Activated T-cell treated with anti-CD3 and anti-CD28 coated beads for 48 hours (primary cell): ENCODE results near the gene NHERF1.

Experiments
- DNase-seq: peaks from one replicate; pipeline ENCODE4 v3.0.0-alpha.2; 2020; ENCODE audit warnings: low read depth

The NHERF1 gene

DNA sequence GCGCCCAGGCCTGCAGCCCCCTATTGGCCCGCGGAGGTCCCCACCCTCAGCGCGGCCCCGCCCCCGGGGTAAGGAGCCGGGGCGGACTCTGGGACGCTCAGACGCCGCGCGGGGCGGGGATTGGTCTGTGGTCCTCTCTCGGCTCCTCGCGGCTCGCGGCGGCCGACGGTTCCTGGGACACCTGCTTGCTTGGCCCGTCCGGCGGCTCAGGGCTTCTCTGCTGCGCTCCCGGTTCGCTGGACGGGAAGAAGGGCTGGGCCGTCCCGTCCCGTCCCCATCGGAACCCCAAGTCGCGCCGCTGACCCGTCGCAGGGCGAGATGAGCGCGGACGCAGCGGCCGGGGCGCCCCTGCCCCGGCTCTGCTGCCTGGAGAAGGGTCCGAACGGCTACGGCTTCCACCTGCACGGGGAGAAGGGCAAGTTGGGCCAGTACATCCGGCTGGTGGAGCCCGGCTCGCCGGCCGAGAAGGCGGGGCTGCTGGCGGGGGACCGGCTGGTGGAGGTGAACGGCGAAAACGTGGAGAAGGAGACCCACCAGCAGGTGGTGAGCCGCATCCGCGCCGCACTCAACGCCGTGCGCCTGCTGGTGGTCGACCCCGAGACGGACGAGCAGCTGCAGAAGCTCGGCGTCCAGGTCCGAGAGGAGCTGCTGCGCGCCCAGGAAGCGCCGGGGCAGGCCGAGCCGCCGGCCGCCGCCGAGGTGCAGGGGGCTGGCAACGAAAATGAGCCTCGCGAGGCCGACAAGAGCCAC, at the start of gene NHERF1:
Gene NHERF1, plus strand, starts transcription at position 100 of the 750 bp plus-strand sequence. Its CDS starts 219 bp downstream, at position 319.
- DNase-seq, result peak; percentile 98

DNA sequence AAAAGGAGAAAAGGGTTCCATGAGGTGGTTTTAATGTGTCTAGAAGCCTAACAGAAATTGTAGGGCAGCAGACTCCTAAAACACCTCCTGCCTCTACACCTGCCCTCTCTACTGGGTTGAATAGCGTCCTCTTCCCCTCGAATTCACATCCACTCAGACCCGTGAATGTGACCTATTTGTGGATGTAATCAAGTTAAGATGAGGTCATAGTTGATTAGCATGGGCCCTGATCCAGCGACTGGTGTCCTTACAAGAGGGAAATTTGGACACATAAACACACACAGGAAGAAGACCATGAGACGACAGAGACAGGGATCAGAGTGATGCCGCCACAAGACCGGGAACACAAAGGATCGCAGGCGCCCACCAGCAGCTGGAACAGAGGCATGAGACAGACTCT, 49.2 kb upstream of the NHERF1 start:
- no peak for DNase-seq

DNA sequence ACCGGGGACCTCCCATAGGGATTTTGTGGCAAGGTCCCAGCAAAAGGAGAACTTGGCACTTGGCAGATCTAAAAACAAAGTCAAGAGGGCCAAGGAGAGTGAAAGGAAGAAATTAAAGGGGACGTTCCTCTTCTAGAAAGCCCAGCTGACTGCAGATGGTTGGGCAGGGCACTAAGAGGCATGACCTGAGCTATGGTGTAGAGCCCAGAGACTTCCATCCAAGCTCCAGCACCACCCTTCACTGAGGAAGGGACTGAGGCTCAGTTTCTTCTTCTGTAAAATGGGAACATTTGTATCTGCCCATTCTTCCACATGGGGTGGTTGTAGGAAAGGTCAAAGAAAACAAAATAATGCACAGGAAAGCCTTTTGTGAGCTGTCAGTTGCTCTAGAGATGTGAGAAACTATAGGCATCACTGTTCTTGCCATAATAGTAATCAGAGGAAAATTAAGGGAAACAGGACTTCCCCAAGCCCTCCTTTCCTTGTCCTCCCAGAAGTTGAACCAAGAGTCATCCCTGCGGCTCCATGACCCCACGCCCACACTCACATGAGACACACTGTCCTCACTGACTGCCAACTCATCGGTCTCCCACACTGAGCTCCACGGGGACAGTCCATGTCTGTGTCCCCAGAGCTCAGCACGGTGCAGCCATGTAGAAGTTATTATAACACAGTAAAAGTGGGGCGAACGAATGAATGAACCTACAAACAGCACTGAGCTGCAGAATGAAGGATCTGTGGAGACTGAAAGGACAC, 46.1 kb upstream of the NHERF1 start:
- DNase-seq, result no peak

DNA sequence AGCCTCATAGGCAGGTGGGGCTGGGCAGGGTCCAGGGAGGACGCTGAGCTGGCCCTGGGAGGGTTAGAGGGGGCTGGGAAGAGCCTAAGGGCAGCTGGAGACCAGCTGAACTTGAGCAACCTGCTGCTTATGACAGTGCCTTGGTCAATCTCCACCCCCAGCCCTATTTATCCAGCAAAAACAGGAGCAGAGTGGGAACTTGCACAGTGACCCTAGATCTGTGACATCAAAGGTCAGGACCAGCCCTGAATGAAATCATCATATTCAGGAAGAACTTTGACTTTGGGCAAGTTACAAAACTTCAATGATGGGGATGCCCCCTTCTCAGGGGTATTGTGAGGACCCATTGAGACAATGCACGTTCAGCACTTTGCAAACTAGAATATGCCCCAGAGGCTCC, 45.1 kb upstream of the NHERF1 start:
- no peak for DNase-seq

DNA sequence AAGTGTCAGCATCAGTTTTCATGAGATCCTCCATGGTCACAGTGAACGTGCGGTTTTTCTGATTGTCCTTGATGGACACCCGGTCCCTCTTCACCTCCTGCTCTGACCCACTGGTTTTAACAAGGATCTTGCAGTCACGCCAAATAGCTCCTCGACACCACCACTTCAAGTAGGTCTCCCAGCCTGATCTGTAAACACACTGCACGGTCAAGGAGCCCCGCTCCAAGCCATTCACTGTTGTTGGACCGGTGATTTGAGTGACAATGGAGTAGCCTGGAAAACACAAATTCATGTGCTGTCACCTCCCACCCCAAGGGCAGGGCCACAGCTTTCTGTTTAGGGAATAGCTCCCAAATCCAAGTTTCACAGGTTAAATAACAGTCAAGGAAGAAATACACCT, 43.9 kb upstream of the NHERF1 start:
- no peak for DNase-seq

DNA sequence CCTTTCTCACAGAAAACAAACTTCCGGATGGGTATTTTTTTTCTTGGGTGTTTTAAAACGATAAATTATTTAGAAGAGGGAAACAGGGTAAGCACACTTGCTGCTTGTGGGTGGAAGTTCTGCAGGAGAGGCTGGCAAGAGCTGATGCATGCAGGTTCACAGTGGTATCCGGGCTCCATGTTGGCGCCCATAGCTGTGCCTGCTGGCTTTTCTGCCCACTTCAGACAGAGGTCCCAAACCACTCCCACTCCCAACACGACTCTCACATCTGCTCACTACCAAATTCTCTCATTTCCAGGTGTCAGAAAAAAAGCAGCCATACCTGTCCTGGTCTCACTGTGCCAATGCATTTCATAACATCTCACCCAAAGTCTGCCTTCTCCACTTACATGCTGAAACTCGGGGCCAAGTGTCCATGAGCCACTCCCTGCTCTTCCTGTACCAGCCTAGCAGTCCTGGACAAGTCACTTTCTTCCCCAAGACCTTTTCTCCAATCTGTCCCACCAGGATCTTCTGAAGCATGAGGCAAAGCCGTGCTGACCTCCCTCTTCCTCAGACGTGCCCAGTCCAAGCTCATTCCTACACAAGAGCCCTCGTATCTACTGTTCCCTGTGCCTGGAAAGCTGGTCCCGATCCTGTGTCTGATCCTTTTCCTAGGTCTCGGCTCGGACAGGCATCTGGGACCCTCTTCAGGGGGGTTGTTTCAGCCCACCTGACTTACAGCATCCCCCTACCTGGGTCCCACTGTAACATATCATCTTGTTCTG, 37.2 kb upstream of the NHERF1 start:
- DNase-seq, result no peak

DNA sequence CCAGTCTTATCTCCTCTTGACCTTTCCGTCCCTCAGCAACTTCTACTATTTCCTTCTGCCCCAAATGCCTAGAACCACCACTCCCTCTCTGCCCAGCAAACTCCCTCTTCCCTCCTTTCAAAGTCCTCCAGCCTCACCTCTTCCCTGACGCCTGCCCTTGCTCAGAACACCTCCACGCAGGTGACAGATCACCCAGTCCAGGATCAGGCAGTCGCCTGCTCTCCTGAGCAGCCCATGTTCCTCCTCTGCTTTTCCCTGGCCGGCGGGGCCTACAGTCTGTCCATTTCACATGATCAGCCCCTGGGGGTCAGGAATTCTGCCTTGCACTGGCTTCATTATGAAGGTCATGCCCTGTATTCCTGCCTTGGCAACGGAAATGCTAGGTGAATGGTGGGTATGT, 36.1 kb upstream of the NHERF1 start:
- DNase-seq, result no peak

DNA sequence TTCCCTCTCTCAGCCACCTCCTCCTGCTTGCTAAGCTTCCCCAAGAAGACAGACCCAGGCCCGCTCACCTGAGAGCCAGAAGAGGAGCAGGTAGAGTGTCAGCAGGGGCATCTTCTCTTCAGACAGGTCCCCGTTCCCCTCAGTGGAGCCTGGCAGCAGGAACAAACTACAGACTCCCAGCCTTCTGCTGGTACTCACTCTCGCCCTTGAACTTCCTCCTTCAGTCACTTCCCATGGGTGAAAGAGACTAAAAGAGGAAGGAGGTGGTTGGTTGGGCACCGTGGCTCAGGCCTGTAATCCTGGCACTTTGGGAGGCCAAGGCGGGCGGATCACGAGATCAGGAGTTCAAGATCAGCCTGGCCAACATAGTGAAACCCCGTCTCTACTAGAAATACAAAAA, 35.7 kb upstream of the NHERF1 start, which contains the start of gene CD300LF:
Gene CD300LF, minus strand, starts transcription at position 168 of the 400 bp plus-strand sequence. Its CDS starts 57 bp downstream, at position 111.
- no peak for DNase-seq

DNA sequence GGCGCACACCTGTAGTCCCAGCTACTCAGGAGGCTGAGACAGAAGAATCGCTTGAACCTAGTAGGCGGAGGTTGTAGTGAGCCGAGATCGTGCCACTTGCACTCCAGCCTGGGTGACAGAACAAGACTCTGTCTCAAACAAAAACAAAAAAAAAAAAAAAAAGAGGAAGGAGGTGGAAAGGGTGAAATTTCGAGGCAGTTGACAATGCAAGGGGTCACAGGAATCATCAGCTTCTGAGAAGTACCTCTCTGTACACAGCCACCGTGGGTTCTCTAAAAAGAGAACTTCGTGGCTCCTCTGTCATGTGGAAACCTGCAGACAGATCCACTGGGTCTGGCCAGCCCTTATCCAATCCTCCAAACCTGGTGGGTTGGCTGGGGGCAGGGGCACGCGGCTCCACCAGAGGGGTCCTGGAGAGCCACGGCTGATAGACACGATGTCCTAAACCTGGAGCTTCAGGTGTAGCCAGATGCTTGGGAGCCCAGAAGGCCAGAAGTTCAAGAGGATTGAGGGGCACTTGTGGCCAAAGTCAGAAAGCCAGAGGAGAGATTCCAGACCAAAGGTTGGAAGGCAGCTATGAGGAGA, 35.2 kb upstream of the NHERF1 start:
- no peak for DNase-seq

DNA sequence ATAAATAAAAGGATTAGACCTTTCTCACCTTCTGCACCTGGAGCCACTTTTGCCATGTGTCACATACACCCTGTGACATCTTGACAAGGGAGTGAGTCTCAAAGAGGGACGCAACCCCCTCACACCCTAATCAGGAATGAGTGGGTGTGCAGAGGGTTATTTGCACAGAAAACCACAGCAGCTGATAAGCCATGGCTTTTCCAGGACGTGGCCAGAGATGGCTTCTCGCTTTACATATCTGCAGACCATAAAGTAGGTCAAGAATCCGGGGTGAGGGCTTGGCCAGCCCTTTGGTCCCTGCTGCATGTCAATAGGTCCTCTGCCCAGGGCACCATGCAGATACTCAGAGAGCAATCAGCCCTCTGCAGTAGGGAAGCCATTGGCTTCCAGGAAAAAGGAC, 33.3 kb upstream of the NHERF1 start:
- DNase-seq, result no peak

DNA sequence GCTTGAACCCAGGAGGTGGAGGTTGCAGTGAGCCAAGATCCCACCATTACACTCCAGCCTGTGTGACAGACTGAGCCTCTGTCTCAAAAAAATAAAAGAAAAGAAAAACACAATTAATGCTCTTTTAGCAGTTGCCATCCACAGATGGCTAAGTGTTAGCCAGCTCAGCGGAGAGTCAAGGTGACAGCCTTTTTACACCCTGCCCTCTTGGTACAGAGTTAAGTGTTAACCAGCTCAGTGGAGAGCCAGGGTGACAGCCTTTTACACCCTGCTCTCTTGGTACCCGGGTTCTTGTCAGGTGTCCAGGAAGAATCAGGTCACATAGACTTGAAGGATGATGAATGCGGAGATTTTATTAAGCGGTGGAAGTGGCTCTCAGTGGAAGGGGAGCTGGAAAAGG, 27.9 kb upstream of the NHERF1 start:
- DNase-seq, result no peak

DNA sequence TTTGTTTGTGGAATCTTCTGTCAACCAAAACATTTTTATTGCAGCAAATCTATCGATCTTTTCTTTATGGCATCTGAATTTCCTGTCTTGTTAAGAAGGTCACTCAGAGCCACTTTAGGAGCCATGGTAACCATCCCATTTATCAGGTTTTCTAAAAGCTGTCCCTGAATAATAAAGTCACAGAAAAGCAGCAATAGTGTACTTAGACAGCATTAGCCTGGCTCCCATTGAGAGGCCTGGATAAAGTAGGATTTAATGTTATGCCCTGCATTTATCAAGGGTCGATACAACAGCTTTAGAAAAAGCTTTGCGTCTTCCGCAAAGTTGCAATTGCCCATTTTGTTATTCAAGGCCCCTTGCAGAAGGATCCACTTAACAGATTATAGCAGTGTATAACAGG, 25.6 kb upstream of the NHERF1 start:
- DNase-seq, result no peak

DNA sequence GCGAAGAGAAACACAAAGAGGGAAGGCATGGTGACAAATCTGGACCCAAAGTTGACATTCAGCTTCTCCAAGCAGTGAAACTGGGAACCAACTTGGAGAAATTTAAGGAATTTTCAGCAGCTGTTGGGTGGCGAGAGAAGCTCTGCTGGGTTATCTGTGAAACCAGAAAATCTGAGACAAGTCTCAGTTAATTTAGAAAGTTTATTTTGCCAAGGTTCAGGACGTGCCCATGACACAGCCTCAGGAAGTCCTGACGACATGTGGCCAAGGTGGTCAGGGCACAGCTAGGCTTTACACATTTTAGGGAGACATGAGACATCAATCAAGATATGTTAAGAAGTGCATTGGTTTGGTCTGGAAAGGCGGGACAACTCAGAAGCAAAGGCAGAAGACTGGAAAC, 24.5 kb upstream of the NHERF1 start:
- DNase-seq, result no peak

DNA sequence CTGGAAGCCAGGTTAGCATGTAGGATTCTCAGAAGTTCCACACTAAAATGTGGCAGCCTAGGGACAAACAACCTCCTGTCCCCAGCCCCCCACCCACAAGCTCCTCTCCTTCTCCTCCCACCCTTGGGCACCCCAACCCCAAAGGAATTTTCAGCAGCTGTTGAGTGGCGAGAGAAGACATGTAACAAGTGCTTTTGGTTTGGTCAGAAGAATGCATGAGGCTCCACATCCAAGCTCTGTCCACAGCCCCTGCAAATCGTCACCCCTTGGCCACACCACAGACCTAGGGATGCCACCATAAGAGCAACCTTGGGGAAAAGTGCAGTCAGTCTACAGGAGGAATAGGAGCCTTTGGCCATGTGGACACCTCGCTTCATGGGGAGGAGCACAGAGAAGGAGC, 23.3 kb upstream of the NHERF1 start:
- DNase-seq, result no peak

DNA sequence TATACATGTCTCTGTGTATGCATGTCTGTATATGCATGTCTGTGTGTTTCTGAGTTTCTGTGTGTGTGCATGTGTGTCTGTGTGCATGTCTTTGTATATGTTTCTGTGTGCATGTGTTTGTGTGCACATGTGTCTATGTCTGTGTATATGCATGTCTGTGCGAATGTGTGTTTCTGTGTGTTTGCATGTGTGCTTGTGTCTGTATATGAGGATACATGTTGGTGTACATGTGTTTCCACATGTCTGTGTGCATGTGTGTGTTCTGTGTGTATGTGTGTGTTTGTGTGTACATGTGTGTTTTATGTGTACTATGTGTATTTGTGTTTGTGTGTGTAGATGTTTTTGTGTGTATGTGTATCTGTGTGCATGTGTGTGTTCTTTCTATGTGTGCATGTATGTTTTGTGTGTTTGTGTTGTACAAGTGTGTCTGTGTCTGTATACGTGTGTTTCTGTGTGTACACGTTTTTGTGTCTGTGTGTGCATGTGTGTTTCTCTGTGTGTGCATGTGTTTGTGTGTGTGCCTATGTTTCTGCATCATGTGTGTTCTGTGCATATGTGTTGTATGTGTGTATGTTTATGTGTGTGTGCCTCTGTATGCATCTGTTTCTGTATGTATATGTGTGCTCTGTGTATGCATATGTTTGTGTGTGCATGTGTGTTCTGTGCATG, 20.3 kb upstream of the NHERF1 start:
- no peak for DNase-seq

DNA sequence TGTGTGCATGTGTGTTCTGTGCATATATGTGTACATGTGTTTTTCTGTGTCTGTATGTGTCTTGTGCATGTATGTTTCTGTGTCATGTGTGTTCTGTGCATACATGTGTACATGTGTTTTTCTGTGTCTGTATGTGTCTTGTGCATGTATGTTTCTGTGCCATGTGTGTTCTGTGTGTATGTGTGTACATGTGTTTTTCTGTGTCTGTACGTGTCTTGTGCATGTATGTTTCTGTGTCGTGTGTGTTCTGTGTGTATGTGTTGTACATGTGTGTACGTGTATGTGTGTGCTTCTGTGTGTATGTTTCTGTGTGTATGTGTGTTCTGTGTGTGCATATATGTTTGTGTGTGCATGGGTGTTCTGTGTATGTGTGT, 19.7 kb upstream of the NHERF1 start:
- DNase-seq, result no peak

DNA sequence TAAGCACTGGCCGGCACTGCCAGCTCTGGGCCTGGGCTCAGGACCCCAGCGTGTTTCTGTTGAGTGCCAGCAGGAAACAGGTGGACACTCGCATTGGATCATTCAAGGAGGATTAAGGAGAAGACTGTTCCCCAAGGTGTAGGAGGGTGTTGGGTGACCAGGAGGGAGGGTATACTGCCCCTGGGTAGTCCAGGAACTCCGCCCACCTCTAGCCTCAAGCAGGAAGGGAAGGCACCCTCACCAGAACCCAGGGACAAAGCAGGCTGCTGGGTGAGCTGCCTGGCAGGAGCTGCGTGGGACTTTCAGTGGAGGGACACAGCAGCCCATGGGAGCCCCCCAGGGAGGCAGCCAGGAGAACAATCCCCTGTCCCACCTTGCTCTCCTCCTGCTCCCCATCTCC, 19.1 kb upstream of the NHERF1 start:
- no peak for DNase-seq

DNA sequence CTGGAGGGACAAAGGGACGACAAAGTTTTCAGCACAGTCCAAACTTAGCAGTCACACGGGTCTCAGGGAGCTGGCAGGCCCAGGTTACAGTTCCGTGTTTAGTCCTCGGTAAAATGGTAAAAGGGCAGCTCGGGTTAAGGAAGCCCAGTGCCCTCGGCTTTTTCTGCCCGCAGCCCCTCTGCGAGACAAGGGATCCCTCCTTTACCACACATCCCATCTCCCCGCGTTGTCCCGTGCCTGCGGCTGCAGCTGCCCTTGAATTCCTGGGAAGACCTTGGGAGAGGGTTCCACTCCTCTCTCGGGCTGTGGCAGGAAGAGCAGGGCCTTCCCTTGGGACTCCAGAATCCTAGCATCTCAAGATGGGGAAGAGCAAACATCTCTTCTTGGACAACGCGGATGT, 18.6 kb upstream of the NHERF1 start:
- no peak for DNase-seq

DNA sequence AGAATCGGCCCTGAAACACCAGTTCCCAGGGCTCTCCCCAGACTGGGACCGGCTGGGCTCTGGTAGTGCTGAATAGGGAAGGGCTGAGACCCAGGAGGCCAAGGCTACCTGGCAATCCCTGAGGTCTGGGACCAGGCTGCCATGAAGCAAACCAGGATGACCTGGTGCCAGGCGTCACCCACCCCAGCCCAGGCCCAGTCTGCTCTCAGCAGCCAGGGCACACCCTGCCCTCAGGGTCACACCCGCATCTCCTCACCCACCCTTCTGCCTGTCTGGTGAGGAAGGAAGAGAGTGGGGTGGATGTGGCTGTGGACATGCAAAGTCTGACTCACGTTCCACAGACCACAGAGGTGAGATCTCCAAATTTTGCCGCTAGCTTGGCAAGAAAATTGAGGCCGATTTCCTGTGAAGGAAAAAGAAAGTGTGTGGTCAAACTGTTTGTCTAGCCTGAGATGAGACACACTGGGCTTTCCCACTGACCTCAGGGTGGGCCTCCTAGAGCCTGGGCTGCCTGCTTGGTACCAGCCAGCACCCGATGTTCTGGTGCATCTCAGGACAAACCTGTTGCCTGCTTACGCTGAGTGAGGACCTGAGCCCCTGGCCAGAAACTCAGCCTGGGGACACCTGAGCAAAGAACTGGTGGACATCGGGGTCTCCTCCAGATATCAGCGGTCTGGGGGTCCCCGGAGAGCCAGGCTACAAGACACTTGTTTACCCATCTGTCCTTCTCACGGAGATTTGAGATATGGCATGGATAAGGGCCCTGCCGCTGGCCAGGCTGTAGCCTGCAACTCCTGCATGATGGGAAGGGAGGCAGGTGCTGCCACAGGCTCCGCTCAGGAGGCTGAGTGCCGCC, 17.7 kb upstream of the NHERF1 start:
- no peak for DNase-seq

DNA sequence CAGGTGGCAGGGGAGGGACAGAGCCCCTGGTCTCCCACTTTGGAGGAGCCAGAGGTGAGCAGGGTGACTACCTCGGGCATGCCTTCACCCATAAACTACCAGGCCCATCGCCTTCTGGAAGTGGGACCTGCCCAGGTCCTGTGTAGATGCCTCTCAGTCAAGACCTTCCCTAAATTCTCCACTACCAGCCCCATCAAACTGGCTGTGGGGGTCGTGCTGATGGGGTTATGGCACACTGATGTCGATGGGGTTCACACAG, 17.2 kb upstream of the NHERF1 start:
- no peak for DNase-seq
